BE2C (cell line): ENCODE data around the gene HSPH1.
"Not testable (repeated sequence)": the region's sequence is repeated elsewhere in the genome, so short reads cannot be mapped to it uniquely, and the experiment has no call there.

Experiments
- DNase-seq: peaks from one replicate; pipeline ENCODE4 v3.0.0-alpha.2; 2020
- H3K27me3 ChIP-seq: fragments of 250-450 bp; sonication (Bioruptor Pico); 2 replicates; pipeline ENCODE4 v1.5.1; 2020; ENCODE audit warnings: mild to moderate bottlenecking
- H3K36me3 ChIP-seq: fragments of 250-450 bp; sonication (Bioruptor Pico); 2 replicates; pipeline ENCODE4 v1.5.1; 2020; ENCODE audit warnings: mild to moderate bottlenecking
- H3K4me1 ChIP-seq: fragments of 250-450 bp; sonication (Bioruptor Pico); 2 replicates; pipeline ENCODE4 v1.5.1; 2020
- H3K4me3 ChIP-seq: 2 replicates; pipeline ENCODE4 v1.5.1; 2011; ENCODE audit warnings: low read depth, low read length
- H3K9me3 ChIP-seq: fragments of 250-450 bp; sonication (Bioruptor Pico); 2 replicates; pipeline ENCODE4 v1.5.1; 2020
- TF ChIP-seq, protein P1 (sequence below): IDR thresholded peaks from 2 replicates; pipeline ENCODE4 v1.5.1; 2012; ENCODE audit warnings: mild to moderate bottlenecking, low read depth, low read length

The HSPH1 gene

DNA sequence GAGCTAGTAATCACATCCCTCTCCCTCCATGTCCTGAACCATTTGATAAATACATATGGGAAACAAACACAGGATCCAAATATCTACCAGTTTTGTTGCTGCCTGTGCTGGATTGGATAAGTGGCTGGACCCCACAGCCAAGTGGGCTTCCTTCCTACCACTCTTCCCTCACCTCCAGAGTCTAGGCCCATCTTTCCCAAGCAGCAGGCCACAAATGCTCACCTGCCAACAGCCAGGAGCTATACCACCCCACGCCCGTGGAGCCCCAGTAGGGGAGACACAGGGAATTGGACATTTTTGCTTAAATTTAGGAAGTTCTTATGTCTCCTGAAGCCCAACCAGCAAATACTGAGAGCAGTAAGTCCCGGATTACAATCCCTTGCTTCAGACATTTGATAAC is 55.8 kb downstream of the HSPH1 start:
- no peaks in the 10 kb centered on the region for H3K4me1 ChIP-seq
- TF ChIP-seq, protein P1, sequence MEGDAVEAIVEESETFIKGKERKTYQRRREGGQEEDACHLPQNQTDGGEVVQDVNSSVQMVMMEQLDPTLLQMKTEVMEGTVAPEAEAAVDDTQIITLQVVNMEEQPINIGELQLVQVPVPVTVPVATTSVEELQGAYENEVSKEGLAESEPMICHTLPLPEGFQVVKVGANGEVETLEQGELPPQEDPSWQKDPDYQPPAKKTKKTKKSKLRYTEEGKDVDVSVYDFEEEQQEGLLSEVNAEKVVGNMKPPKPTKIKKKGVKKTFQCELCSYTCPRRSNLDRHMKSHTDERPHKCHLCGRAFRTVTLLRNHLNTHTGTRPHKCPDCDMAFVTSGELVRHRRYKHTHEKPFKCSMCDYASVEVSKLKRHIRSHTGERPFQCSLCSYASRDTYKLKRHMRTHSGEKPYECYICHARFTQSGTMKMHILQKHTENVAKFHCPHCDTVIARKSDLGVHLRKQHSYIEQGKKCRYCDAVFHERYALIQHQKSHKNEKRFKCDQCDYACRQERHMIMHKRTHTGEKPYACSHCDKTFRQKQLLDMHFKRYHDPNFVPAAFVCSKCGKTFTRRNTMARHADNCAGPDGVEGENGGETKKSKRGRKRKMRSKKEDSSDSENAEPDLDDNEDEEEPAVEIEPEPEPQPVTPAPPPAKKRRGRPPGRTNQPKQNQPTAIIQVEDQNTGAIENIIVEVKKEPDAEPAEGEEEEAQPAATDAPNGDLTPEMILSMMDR = no peak
- no peak for DNase-seq
- no peak overlapping the region for H3K4me3 ChIP-seq
- H3K9me3 ChIP-seq = no peaks in the 10 kb centered on the region
- no peaks in the 10 kb centered on the region; the same call in 1 of the 2 replicates for H3K27me3 ChIP-seq
- H3K36me3 ChIP-seq = no peaks in the 10 kb centered on the region

DNA sequence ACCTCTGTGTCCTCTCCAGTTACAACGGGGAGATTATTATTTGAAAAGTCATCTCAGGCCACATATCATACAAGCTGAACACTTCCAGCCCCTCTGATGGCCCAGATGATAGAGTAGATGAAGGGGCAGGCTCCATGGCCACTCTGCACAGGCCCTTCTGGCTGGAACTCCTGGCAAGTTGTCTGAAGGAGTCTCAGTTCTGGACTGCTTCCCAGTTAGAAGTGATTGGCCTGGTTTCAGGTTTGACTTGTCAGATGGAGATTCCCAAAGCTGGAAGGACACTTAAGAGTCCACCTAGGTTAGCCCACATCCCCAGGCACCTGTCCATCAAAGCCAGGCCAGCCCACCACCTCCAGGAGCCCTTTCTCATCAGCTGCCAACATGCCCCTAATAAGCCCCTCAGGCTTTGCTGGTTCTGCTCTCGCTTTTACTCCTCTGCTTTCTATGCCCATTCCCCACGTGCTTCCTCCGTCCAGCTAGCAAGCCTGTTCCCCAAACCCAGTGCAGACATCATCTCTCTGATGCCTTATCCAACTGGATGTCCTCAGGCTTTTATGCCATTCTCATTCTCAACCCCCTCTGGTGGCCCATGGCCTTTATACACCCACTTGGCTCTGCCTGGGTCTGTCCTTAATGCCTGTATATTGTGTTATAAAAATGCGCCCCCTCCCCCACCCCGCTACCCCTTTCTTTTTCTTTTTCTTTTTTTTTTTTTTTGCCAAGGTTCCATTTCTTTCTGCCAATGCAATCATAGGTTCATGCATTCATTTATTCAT is 56.5 kb downstream of the HSPH1 start:
- H3K9me3 ChIP-seq = no peaks in the 10 kb centered on the region
- no peak for DNase-seq
- TF ChIP-seq, protein P1 = no peak
- no peaks in the 10 kb centered on the region; the same call in 1 of the 2 replicates for H3K27me3 ChIP-seq
- H3K4me3 ChIP-seq = no peak overlapping the region
- no peaks in the 10 kb centered on the region for H3K36me3 ChIP-seq
- H3K4me1 ChIP-seq = no peaks in the 10 kb centered on the region

DNA sequence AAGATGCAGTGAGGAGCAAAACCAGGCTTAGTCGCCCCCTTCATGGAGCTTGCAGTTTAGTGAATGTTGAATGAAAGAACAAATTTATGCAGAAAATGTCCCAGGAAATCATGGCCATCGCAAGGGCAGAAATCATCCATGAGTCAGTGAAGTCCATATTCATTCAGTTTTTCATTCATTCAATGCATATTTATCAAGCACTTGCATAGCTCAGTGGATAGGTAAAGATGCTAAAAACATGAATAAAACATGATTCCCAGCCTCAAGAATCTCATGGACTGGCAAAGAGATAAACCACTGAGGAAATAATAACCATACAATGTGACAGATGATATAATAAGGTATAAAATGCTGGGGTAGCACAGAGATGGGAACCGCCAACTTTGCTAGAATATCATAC is 58.8 kb downstream of the HSPH1 start:
- no peaks in the 10 kb centered on the region for H3K4me1 ChIP-seq
- no peak overlapping the region for H3K4me3 ChIP-seq
- H3K9me3 ChIP-seq = no peaks in the 10 kb centered on the region
- DNase-seq = no peak
- TF ChIP-seq, protein P1 = no peak
- no peaks in the 10 kb centered on the region for H3K36me3 ChIP-seq
- H3K27me3 ChIP-seq = peaks cover 3% of the 10 kb centered on the region; the same call in 1 of the 2 replicates

DNA sequence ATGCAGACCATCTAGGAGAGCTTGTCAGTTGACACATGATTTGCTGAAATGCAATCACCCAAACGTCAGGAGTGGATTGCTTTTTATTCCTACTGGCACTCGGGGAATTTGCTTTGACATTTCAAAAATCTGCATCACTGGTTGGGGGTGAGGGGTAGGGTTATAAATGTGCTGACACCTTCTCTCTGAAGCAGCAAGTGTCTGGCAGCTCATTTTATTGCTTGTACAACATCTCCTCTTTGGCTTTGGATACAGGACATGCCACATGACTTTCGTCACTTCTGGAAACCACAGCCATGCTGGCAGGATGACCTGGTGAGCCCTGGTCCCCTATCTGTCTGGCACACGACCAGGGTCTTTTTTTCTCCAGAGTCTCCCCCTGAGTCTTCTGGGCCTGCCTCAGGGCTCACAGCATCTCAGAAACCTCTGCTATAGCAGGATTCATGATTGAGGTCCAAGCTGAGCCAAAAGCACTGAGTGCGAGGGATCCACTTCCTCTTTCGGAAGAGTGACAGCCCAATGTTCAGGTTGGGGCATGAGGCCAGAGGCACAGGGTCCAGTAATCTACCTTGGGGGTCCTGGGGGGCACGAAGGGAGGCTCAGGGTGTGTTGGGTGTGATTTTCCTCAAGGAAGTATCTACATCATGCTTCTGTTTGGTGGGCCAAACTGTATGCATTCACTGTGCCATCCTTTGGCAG is 60.1 kb downstream of the HSPH1 start:
- TF ChIP-seq, protein P1 = no peak
- Histone ChIP-seq H3K36me3 (no peaks in the 10 kb centered on the region), H3K27me3 (peaks cover 3% of the 10 kb centered on the region; the same call in 1 of the 2 replicates), H3K4me1 (no peaks in the 10 kb centered on the region), H3K4me3 (no peak overlapping the region), H3K9me3 (no peaks in the 10 kb centered on the region)
- no peak for DNase-seq

DNA sequence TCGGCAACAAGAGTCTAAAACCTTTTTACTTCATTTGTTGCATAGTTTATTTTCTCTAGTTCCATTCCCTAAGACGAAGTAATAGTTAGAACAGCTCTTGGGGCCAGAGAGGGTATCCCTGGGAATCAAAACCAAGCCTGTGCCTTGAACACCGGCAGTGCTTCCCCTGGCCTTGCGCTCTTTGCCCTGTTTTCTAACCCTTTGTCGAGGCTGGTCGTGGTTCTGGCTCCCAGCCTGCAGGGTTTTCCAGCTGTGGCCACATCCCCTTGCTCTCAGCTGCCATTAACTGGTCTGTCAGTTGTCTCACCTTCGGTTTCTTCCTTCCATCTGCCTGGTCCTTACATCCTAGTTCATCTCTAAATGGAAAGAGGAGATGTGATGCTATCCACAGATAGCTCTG is 61.0 kb downstream of the HSPH1 start:
- Histone ChIP-seq H3K27me3 (peaks cover 5% of the 10 kb centered on the region; the same call in 1 of the 2 replicates), H3K36me3 (no peaks in the 10 kb centered on the region)
- TF ChIP-seq, protein P1 = no peak

DNA sequence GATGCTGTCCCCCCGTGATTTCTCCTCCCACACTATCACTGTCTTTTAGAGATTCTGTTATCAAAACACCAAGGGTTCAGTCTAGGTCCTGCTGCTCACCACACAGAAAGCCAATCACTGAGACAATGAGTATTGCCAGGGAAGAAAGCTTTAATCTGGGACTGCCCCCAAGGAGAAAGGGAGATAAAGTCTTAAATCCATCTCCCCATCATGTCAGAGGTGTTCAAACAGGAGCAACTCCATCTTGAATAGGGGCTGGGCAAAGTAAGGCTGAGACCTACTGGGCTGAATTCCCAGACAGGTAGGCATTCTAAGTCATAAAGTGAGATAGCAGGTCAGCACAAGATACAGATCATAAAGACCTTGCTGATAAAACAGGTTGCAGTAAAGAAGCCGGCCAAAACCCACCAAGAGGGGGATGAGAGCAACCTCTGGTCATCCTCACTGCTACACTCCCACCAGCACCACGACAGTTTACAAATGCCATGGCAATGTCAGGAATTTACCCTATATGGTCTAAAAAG is 63.7 kb downstream of the HSPH1 start:
- H3K27me3 ChIP-seq, H3K4me3 ChIP-seq, DNase-seq, H3K36me3 ChIP-seq, H3K9me3 ChIP-seq, H3K4me1 ChIP-seq: not testable (repeated sequence)

More for the DNA sequence above, 61.0 kb downstream of the HSPH1 start:
- H3K4me3 ChIP-seq = no peak overlapping the region
- H3K4me1 ChIP-seq = no peaks in the 10 kb centered on the region
- H3K9me3 ChIP-seq = no peaks in the 10 kb centered on the region
- no peak for DNase-seq
